ENCODE results near the gene OSER1. TPM values are rescaled to one million over a fixed set of nuclear protein-coding genes. Genes with fewer than 3 reads are reported as not detected.

The OSER1 gene
- total and polyA plus RNA-seq, 5 donors from 2014 or later, result 48.4 to 137 (median 68.8) TPM

DNA sequence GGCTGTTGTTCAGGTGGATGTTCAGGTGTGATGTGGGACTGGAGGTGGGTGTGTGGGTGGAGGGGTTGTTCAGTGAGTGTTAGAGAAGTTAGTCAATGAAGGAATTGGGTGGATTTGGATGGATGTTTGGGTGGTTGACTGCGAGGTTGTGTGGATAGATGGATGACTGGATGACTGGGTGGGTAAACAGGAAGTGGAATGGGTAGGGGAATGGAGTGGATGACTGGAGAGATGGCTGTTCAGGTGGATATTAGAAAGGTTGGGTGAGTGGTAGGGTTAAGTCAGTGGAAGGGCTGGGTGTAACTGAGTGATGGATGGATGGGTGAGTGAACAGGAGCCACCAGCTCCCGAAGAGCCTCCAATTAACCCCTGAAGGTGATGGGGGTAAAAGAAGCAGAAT, 51.4 kb downstream of the OSER1 start:
- H3K9me3 Mint-ChIP-seq, result peaks cover 0 to 4% (median 0%) of the 10 kb centered on the region in 7 donors
- peaks cover 10% of the 10 kb centered on the region for H3K27me3 Mint-ChIP-seq
- no peak overlapping the region for H3K4me3 Mint-ChIP-seq
- no peak for DNase-seq
- H3K27ac ChIP-seq (ENCODE audit: insufficient read depth, low read length, poor library complexity, severe bottlenecking), result no peak overlapping the region
- no peaks in the 10 kb centered on the region for H3K9me3 ChIP-seq (ENCODE audit: control insufficient read depth in 2 of 2, low read length in 2 of 2)
- ATAC-seq (ENCODE audit: low read depth in 2 of 2), result no peak
- H3K4me1 ChIP-seq (ENCODE audit: control insufficient read depth, insufficient read depth, low read length, poor library complexity, severe bottlenecking), result no peaks in the 10 kb centered on the region
- peaks cover 2% of the 10 kb centered on the region for H3K27me3 ChIP-seq (ENCODE audit: control insufficient read depth, insufficient read depth, low read length)
- H3K4me3 ChIP-seq (ENCODE audit: low read depth, low read length), result no peak overlapping the region
- no peaks in the 10 kb centered on the region for H3K36me3 Mint-ChIP-seq
- no peak overlapping the region for H3K27ac Mint-ChIP-seq
- H3K4me1 Mint-ChIP-seq, result peaks cover 0 to under 1% (median 0%) of the 10 kb centered on the region in 4 donors
- no peaks in the 10 kb centered on the region for H3K36me3 ChIP-seq (ENCODE audit: control insufficient read depth, insufficient read depth, low read length)

DNA sequence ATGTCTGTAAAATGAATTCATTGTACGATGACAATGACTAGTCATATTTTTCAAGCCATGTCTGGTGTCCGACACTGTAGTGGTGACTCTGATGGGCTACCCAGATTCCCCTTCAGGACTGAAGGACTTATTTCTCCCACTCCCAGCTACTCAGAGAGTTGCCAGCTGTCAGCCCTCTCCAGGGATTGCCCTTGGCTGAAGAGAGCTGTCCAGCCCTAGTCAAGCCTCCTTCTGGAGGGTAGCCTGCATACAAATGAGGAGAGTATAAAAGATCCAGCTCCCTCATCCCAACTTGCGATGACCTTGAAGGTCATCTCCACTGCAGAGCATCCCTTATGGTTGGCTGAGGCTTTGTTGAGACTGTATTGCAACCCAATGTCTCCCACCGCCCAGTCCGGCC, 53.5 kb downstream of the OSER1 start:
- Mint-ChIP-seq H3K4me3 (no peak overlapping the region), H3K4me1 (peaks cover 0 to 14% (median 7%) of the 10 kb centered on the region in 4 donors), H3K9me3 (peaks cover 0 to 3% (median 0%) of the 10 kb centered on the region in 7 donors), H3K36me3 (no peaks in the 10 kb centered on the region), H3K27me3 (peaks cover 6% of the 10 kb centered on the region), H3K27ac (no peak overlapping the region)
- Histone ChIP-seq H3K27ac (ENCODE audit: insufficient read depth, low read length, poor library complexity, severe bottlenecking) (no peak overlapping the region), H3K9me3 (ENCODE audit: control insufficient read depth in 2 of 2, low read length in 2 of 2) (no peaks in the 10 kb centered on the region), H3K4me3 (ENCODE audit: low read depth, low read length) (no peak overlapping the region), H3K36me3 (ENCODE audit: control insufficient read depth, insufficient read depth, low read length) (no peaks in the 10 kb centered on the region), H3K27me3 (ENCODE audit: control insufficient read depth, insufficient read depth, low read length) (peaks cover 2% of the 10 kb centered on the region), H3K4me1 (ENCODE audit: control insufficient read depth, insufficient read depth, low read length, poor library complexity, severe bottlenecking) (no peaks in the 10 kb centered on the region)
- DNase-seq (no peak), ATAC-seq (ENCODE audit: low read depth in 2 of 2) (no peak)

DNA sequence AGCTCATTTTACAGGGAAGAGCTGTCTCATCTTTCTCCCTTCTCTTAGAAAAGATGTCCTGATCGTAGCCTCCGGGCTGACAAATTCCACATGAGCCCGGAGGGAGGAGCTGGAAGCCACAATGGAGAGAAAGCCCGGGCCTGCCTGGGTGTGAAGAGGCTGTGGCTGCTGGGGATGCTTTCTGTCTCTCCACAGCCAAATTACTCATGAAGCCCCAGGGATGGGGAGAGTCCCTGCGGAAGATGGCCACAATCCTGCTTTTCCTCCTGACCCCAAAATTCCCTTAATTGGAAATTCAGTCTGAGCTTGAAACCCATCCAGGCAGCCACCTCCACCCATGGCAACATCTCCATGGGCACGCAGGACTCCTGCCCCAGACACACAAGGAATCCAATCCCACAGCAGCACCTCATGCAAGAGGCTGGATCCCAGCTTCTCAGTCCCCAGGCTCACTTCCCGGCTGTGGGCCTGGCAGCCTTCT, 56.0 kb downstream of the OSER1 start:
- Mint-ChIP-seq H3K4me1 (peaks cover 0 to 14% (median 7%) of the 10 kb centered on the region in 4 donors), H3K27me3 (peaks cover 10% of the 10 kb centered on the region), H3K36me3 (no peaks in the 10 kb centered on the region), H3K9me3 (peaks cover 0 to 3% (median 0%) of the 10 kb centered on the region in 7 donors), H3K4me3 (no peak overlapping the region), H3K27ac (peak overlapping the region in 1 of 3 donors; percentile 82)
- H3K4me3 ChIP-seq (ENCODE audit: low read depth, low read length), result no peak overlapping the region
- no peaks in the 10 kb centered on the region for H3K9me3 ChIP-seq (ENCODE audit: control insufficient read depth in 2 of 2, low read length in 2 of 2)
- ATAC-seq (ENCODE audit: low read depth in 2 of 2) (no peak), DNase-seq (no peak)
- H3K27ac ChIP-seq (ENCODE audit: insufficient read depth, low read length, poor library complexity, severe bottlenecking), result no peak overlapping the region
- no peaks in the 10 kb centered on the region for H3K36me3 ChIP-seq (ENCODE audit: control insufficient read depth, insufficient read depth, low read length)
- H3K27me3 ChIP-seq (ENCODE audit: control insufficient read depth, insufficient read depth, low read length), result peaks cover 2% of the 10 kb centered on the region
- no peaks in the 10 kb centered on the region for H3K4me1 ChIP-seq (ENCODE audit: control insufficient read depth, insufficient read depth, low read length, poor library complexity, severe bottlenecking)

DNA sequence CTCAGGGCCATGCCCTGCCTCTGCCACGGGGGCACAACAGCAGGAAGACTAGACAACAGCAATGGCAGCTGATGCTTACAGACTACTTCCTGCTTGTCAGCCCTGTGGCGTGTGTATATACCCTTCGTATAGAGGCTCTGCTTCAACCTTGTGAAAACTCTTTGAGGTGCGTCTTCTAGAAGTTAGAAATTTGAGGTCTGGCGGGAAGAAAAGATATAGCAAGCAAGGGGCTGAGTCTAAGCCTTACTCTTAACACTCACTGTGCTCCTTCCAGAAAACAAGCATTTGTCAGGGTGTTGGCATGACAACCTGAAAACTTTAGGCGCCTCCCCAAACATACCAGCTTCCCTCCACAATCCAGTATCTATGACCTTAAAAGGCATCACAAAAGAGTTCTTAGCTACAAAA, 56.9 kb downstream of the OSER1 start:
- H3K4me3 ChIP-seq (ENCODE audit: low read depth, low read length), result no peak overlapping the region
- H3K9me3 Mint-ChIP-seq, result peaks cover 0 to 2% (median 0%) of the 10 kb centered on the region in 7 donors
- no peaks in the 10 kb centered on the region for H3K36me3 Mint-ChIP-seq
- no peaks in the 10 kb centered on the region for H3K36me3 ChIP-seq (ENCODE audit: control insufficient read depth, insufficient read depth, low read length)
- DNase-seq, result peak in 2 of 3 donors; percentile 26 to 39
- peak overlapping the region; percentile 13 to 93 (median 88) for H3K27ac Mint-ChIP-seq
- peaks cover 2% of the 10 kb centered on the region for H3K27me3 ChIP-seq (ENCODE audit: control insufficient read depth, insufficient read depth, low read length)
- H3K27ac ChIP-seq (ENCODE audit: insufficient read depth, low read length, poor library complexity, severe bottlenecking), result no peak overlapping the region
- no peaks in the 10 kb centered on the region for H3K9me3 ChIP-seq (ENCODE audit: control insufficient read depth in 2 of 2, low read length in 2 of 2)
- H3K4me1 Mint-ChIP-seq, result peaks cover 0 to 14% (median 7%) of the 10 kb centered on the region in 4 donors
- H3K27me3 Mint-ChIP-seq, result peaks cover 4% of the 10 kb centered on the region
- H3K4me1 ChIP-seq (ENCODE audit: control insufficient read depth, insufficient read depth, low read length, poor library complexity, severe bottlenecking), result no peaks in the 10 kb centered on the region
- peak overlapping the region in 3 of 4 donors; percentile 23 to 48 (median 33) for H3K4me3 Mint-ChIP-seq
- peak; percentile 79 to 89 for ATAC-seq (ENCODE audit: low read depth in 2 of 2)

DNA sequence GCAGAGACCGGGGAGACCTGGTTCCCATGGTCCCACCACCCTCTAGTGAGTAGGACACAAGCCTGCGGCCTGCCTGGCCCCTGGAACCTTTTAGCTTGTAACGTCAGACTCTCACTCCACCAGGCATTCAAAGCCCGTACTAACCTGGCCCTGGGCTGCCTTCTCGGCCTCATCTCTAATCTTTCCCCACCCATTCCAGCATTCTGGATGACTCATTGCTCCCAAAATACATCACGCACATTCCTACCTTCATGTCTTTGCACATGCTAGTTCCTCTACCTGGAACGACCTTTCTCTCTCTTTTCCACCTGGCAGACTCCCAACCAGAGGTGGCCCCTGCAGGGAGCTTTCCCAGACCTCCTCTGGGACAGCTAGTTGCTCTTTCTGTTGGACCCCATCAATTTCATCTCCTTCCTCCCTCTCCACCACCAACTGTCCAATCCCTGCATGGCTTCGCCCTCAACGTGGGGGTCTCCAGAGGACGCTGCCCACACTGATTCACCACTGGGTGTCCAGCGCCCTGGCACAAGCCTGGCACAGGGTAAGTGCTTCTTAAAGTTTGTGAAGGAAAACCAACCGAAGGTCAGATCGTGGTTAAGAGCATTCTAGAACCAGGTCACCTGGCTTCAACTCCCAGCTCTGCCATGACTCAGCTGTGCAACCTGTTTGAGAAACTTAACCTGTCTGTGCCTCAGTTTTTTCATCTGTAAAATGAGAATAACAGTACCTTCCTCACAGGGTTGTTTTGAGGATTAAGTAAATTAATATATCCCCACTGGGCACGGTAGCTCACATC, 58.8 kb downstream of the OSER1 start:
- H3K27ac Mint-ChIP-seq, result peak overlapping the region in 1 of 3 donors; percentile 88
- peaks cover 0 to 2% (median 0%) of the 10 kb centered on the region in 7 donors for H3K9me3 Mint-ChIP-seq
- H3K4me1 Mint-ChIP-seq, result peaks cover 0 to 14% (median 7%) of the 10 kb centered on the region in 4 donors
- ATAC-seq (ENCODE audit: low read depth in 2 of 2), result no peak
- no peak for DNase-seq
- peaks cover 13% of the 10 kb centered on the region for H3K27me3 Mint-ChIP-seq
- no peaks in the 10 kb centered on the region for H3K9me3 ChIP-seq (ENCODE audit: control insufficient read depth in 2 of 2, low read length in 2 of 2)
- H3K4me3 ChIP-seq (ENCODE audit: low read depth, low read length), result no peak overlapping the region
- no peaks in the 10 kb centered on the region for H3K36me3 ChIP-seq (ENCODE audit: control insufficient read depth, insufficient read depth, low read length)
- H3K4me1 ChIP-seq (ENCODE audit: control insufficient read depth, insufficient read depth, low read length, poor library complexity, severe bottlenecking), result no peaks in the 10 kb centered on the region
- H3K36me3 Mint-ChIP-seq, result no peaks in the 10 kb centered on the region
- no peaks in the 10 kb centered on the region for H3K27me3 ChIP-seq (ENCODE audit: control insufficient read depth, insufficient read depth, low read length)
- no peak overlapping the region for H3K27ac ChIP-seq (ENCODE audit: insufficient read depth, low read length, poor library complexity, severe bottlenecking)
- no peak overlapping the region for H3K4me3 Mint-ChIP-seq

DNA sequence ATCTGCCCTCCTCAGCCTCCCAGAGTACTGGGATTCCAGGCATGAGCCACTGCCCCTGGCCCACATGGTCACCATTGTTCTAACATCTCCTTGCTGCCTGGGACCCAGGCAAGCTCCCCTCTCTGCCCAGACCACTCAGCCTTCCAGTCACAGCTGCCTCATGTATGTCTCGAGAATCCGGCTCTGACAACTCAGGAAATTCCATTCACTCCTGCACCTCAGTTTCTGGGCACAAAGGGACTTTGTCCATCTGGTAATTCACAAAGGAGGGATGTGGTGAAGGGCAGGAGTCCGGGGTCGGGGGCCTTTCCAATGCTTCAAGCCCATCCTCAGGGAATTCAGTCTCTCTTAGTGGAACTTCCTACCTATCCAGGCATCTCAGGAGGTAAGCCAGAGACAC, 64.3 kb downstream of the OSER1 start:
- ATAC-seq (ENCODE audit: low read depth in 2 of 2) (no peak), DNase-seq (no peak)
- peaks cover 0 to 12% (median 0%) of the 10 kb centered on the region in 4 donors for H3K4me1 Mint-ChIP-seq
- H3K27ac Mint-ChIP-seq, result no peak overlapping the region
- no peak overlapping the region for H3K4me3 Mint-ChIP-seq
- no peak overlapping the region for H3K27ac ChIP-seq (ENCODE audit: insufficient read depth, low read length, poor library complexity, severe bottlenecking)
- H3K36me3 Mint-ChIP-seq, result no peaks in the 10 kb centered on the region
- peaks cover 25% of the 10 kb centered on the region for H3K27me3 Mint-ChIP-seq
- H3K4me3 ChIP-seq (ENCODE audit: low read depth, low read length), result no peak overlapping the region
- H3K4me1 ChIP-seq (ENCODE audit: control insufficient read depth, insufficient read depth, low read length, poor library complexity, severe bottlenecking), result no peaks in the 10 kb centered on the region
- H3K27me3 ChIP-seq (ENCODE audit: control insufficient read depth, insufficient read depth, low read length), result no peaks in the 10 kb centered on the region
- peaks cover 0 to 2% (median 0%) of the 10 kb centered on the region in 7 donors for H3K9me3 Mint-ChIP-seq
- no peaks in the 10 kb centered on the region for H3K36me3 ChIP-seq (ENCODE audit: control insufficient read depth, insufficient read depth, low read length)
- H3K9me3 ChIP-seq (ENCODE audit: control insufficient read depth in 2 of 2, low read length in 2 of 2), result no peaks in the 10 kb centered on the region
